Loucy (cell line): ENCODE data around the gene FAP.
A peak's percentile ranks its signal among the peaks of the same experiment; 100 is the strongest.

ENCODE experiments used
- H2AFZ ChIP-seq: fragments of 200-600 bp; sonication (generic); 2 replicates; pipeline ENCODE4 v1.6.0; 2016; ENCODE audit warnings: antibody characterized with exemption, mild to moderate bottlenecking, low read length, moderate library complexity
- H3F3A ChIP-seq: fragments of 200-600 bp; 2 replicates; pipeline ENCODE4 v1.6.0; 2016; ENCODE audit warnings: antibody characterized with exemption, low read depth, mild to moderate bottlenecking
- H3K27me3 ChIP-seq: fragments of 200-600 bp; sonication (generic); 2 replicates; pipeline ENCODE4 v1.6.1; 2014; ENCODE audit warnings: low read length, mild to moderate bottlenecking; ENCODE audit not compliant: insufficient read depth, poor library complexity, severe bottlenecking
- H3K36me3 ChIP-seq: fragments of 200-600 bp; sonication (generic); 2 replicates; pipeline ENCODE4 v1.6.1; 2016; ENCODE audit warnings: low read length; ENCODE audit not compliant: insufficient read depth
- H3K4me1 ChIP-seq: fragments of 200-600 bp; sonication (generic); 2 replicates; pipeline ENCODE4 v1.5.1; 2014; ENCODE audit warnings: low read length, mild to moderate bottlenecking; ENCODE audit not compliant: insufficient read depth, poor library complexity, severe bottlenecking
- H3K4me2 ChIP-seq: fragments of 200-600 bp; sonication (generic); 2 replicates; pipeline ENCODE4 v1.6.0; 2014; ENCODE audit warnings: antibody characterized with exemption, low read length, low read depth, mild to moderate bottlenecking; ENCODE audit not compliant: poor library complexity, severe bottlenecking
- H3K4me3 ChIP-seq: fragments of 200-600 bp; sonication (generic); 2 replicates; pipeline ENCODE4 v1.5.1; 2014; ENCODE audit warnings: low read length, mild to moderate bottlenecking, mixed read lengths; ENCODE audit not compliant: poor library complexity, severe bottlenecking
- H3K79me2 ChIP-seq: fragments of 200-600 bp; sonication (generic); 2 replicates; pipeline ENCODE4 v1.6.1; 2014; ENCODE audit warnings: low read length; ENCODE audit not compliant: insufficient read depth
- H3K9ac ChIP-seq: fragments of 200-600 bp; sonication (generic); 2 replicates; pipeline ENCODE4 v1.6.0; 2014; ENCODE audit warnings: mild to moderate bottlenecking, low read depth, low read length, moderate library complexity; ENCODE audit not compliant: poor library complexity, severe bottlenecking
- H3K9me2 ChIP-seq: fragments of 200-600 bp; sonication (generic); replicated peaks from 2 replicates; pipeline ENCODE4 v1.6.1; 2016; ENCODE audit warnings: low read depth, low read length, mixed read lengths
- H3K9me3 ChIP-seq: fragments of 200-600 bp; sonication (generic); 2 replicates; pipeline ENCODE4 v1.6.1; 2014; ENCODE audit warnings: mild to moderate bottlenecking, antibody characterized with exemption, low read length, low read depth; ENCODE audit not compliant: insufficient read depth
- H4K20me1 ChIP-seq: fragments of 200-600 bp; sonication (generic); 2 replicates; pipeline ENCODE4 v1.6.0; 2014; ENCODE audit warnings: antibody characterized with exemption, low read length, mild to moderate bottlenecking; ENCODE audit not compliant: insufficient read depth, poor library complexity, severe bottlenecking
- CTCF ChIP-seq: fragments of 200-600 bp; sonication (generic); conservative IDR thresholded peaks from 2 replicates; pipeline ENCODE4 v1.5.1; 2014; ENCODE audit warnings: mild to moderate bottlenecking, antibody characterized with exemption, low read length
- EZH2phosphoT487 ChIP-seq: fragments of 200-600 bp; IDR thresholded peaks from 2 replicates; pipeline ENCODE4 v1.6.1; 2018; ENCODE audit warnings: antibody characterized with exemption, mild to moderate bottlenecking, moderate library complexity, borderline replicate concordance

The FAP gene

GRCh38 chr2:162256591-162256991 lies 13.3 kb upstream of the FAP start:
- no peak overlapping the region for H3K4me3 ChIP-seq
- H4K20me1 ChIP-seq = no peaks in the 10 kb centered on the region
- H3K36me3 ChIP-seq = no peaks in the 10 kb centered on the region
- no peak overlapping the region for H3K4me2 ChIP-seq
- TF ChIP-seq EZH2phosphoT487 (no peak), CTCF (no peak)
- H3K9ac ChIP-seq = no peak overlapping the region
- H3K27me3 ChIP-seq = no peaks in the 10 kb centered on the region
- H3K9me3 ChIP-seq = no peaks in the 10 kb centered on the region
- H3K9me2 ChIP-seq = no peaks in the 10 kb centered on the region
- peaks cover 4% of the 10 kb centered on the region for H3F3A ChIP-seq
- no peak overlapping the region for H2AFZ ChIP-seq
- peaks cover 15% of the 10 kb centered on the region for H3K4me1 ChIP-seq
- no peaks in the 10 kb centered on the region for H3K79me2 ChIP-seq

DNA sequence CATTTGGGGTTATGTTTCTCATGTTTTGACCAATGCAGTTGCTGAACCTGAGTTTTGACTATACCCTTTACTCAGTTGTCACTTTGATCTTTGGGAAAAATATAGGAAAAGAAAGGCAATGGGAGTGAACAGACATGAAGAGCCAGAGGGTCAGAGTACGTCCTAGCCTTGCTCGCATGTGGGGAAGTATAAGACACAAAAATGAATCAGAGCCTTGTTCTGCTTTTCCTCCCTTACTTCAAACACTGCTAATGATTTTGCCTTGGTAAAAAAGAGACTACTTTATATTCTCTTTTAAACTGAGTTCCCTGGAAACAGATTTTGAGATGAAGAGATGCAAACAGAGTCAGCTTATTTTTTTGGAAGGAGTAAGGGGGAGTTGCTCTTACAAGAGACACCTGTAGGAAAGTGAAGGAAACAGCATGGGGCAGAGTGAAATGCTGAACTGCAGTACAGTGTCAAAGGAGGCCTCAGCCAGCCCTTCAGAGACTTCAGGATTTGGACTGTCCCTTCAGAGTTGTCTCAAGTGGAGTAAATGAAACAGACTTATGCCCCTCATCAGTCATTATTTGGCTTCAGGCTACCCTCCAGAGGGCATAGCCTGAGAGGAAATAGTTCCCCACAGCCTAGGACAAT lies 11.1 kb upstream of the FAP start:
- no peaks in the 10 kb centered on the region for H3K4me1 ChIP-seq
- no peaks in the 10 kb centered on the region for H3K79me2 ChIP-seq
- no peak overlapping the region for H3K9ac ChIP-seq
- H3K9me2 ChIP-seq = no peaks in the 10 kb centered on the region
- H3K4me3 ChIP-seq = no peak overlapping the region
- H3K4me2 ChIP-seq = no peak overlapping the region
- H2AFZ ChIP-seq = no peak overlapping the region; the same call in 1 of the 2 replicates
- TF ChIP-seq EZH2phosphoT487 (no peak), CTCF (0 out of 2 replicates have a peak, but pooled peaks have one; percentile 19)
- no peaks in the 10 kb centered on the region for H3K36me3 ChIP-seq
- no peaks in the 10 kb centered on the region for H3K27me3 ChIP-seq
- no peaks in the 10 kb centered on the region for H3F3A ChIP-seq
- no peaks in the 10 kb centered on the region for H4K20me1 ChIP-seq
- peaks cover 2% of the 10 kb centered on the region; the same call in 1 of the 2 replicates for H3K9me3 ChIP-seq

DNA sequence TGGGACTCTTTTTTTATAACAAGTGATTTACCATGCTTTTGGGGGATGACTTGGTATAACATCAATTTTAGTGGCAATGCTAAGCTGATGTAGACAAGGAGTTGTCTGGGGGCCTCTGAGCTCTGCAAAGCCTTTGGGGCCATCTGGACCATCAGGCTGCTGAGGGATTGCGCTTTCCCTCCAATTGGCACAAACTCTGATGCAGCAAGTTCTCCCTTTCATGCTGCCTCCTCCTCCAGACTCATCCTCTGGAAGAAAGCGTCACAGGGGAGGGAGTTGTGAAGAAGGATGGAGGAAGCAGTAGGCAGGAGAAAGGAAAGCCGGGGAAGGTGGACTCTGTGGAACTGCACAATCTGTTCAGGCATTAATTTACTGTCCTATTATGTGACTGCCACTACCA lies 10.2 kb upstream of the FAP start:
- H2AFZ ChIP-seq = no peak overlapping the region
- H3K4me2 ChIP-seq = no peak overlapping the region
- peaks cover 2% of the 10 kb centered on the region; the same call in 1 of the 2 replicates for H3K9me3 ChIP-seq
- H3K36me3 ChIP-seq = no peaks in the 10 kb centered on the region
- H3K79me2 ChIP-seq = no peaks in the 10 kb centered on the region
- no peak for TF ChIP-seq CTCF
- no peak for TF ChIP-seq EZH2phosphoT487
- no peaks in the 10 kb centered on the region for H3K9me2 ChIP-seq
- no peak overlapping the region for H3K9ac ChIP-seq
- no peaks in the 10 kb centered on the region for H3K27me3 ChIP-seq
- H3K4me1 ChIP-seq = no peaks in the 10 kb centered on the region
- no peaks in the 10 kb centered on the region for H3F3A ChIP-seq
- H4K20me1 ChIP-seq = no peaks in the 10 kb centered on the region
- no peak overlapping the region for H3K4me3 ChIP-seq
